IMR-90 (cell line): ENCODE data around the gene PTPRN2. TPM values are rescaled to one million over a fixed set of nuclear protein-coding genes. Genes with fewer than 3 reads are reported as not detected.

Experiments
- ATAC-seq: fragments of 200-7000 bp; cut with Tn5 transposase; 2 replicates; pipeline ENCODE4 v1.9.1; 2020; ENCODE audit warnings: low read depth, mild to moderate bottlenecking, moderate library complexity
- BruUV-seq: library from RNA; stranded (reverse); fragments of 400-500 nt; replicated peaks from 2 replicates; lab custom pipeline; 2021; lab: Mats Ljungman, UMichigan
- CTCF ChIA-PET: fragments of 300-600 bp; formaldehyde crosslinking; extraction: SDS; loops from one replicate; lab custom pipeline; 2021; ENCODE audit warnings: antibody characterized with exemption; lab: Yijun Ruan, JAX
- POLR2A ChIA-PET: fragments of 300-600 bp; sonication (Branson Sonifier 250); formaldehyde crosslinking; loops from one replicate; lab custom pipeline; 2022; ENCODE audit warnings: antibody characterized with exemption; ENCODE audit not compliant: unreplicated experiment; lab: Charles Lee
- DNase-seq: peaks from one replicate; pipeline ENCODE4 v3.0.0; 2013
- H2AFZ ChIP-seq: replicated peaks from 2 replicates; pipeline ENCODE3; 2013; ENCODE audit warnings: low read length, mild to moderate bottlenecking; ENCODE audit not compliant: poor library complexity
- H2AK5ac ChIP-seq: 2 replicates; pipeline ENCODE4 v1.6.1; 2013; ENCODE audit warnings: low read depth, low read length, inconsistent platforms
- H2AK9ac ChIP-seq: replicated peaks from 2 replicates; pipeline ENCODE3; 2013; ENCODE audit warnings: mild to moderate bottlenecking, low read depth, low read length, moderate library complexity; ENCODE audit not compliant: poor library complexity
- H2BK120ac ChIP-seq: 2 replicates; pipeline ENCODE4 v1.6.1; 2013; ENCODE audit warnings: low read depth, low read length, inconsistent platforms
- H2BK15ac ChIP-seq: 3 replicates; pipeline ENCODE4 v1.6.1; 2013; ENCODE audit warnings: low read depth, low read length, inconsistent platforms
- H2BK20ac ChIP-seq: 2 replicates; pipeline ENCODE4 v1.6.1; 2013; ENCODE audit warnings: low read depth, mild to moderate bottlenecking, inconsistent platforms, low read length, moderate library complexity
- H2BK5ac ChIP-seq: 2 replicates; pipeline ENCODE4 v1.6.1; 2013; ENCODE audit warnings: mild to moderate bottlenecking, low read depth, low read length, inconsistent platforms; ENCODE audit not compliant: poor library complexity, severe bottlenecking
- H3K14ac ChIP-seq: replicated peaks from 2 replicates; pipeline ENCODE4 v1.6.1; 2013; ENCODE audit warnings: low read depth, low read length, inconsistent platforms
- H3K18ac ChIP-seq: 2 replicates; pipeline ENCODE4 v1.6.1; 2013; ENCODE audit warnings: low read depth, low read length, control low read depth
- H3K23ac ChIP-seq: 2 replicates; pipeline ENCODE4 v1.6.1; 2013; ENCODE audit warnings: low read depth, low read length, inconsistent platforms
- H3K27ac ChIP-seq: 2 replicates; pipeline ENCODE4 v1.5.1; 2013; ENCODE audit warnings: mild to moderate bottlenecking, control low read depth, low read length; ENCODE audit not compliant: insufficient read depth
- H3K27me3 ChIP-seq: 2 replicates; pipeline ENCODE4 v1.6.1; 2013; ENCODE audit warnings: low read length; ENCODE audit not compliant: control insufficient read depth, insufficient read depth
- H3K36me3 ChIP-seq: 2 replicates; pipeline ENCODE4 v1.6.1; 2013; ENCODE audit warnings: low read length, mixed read lengths; ENCODE audit not compliant: control insufficient read depth, insufficient read depth
- H3K4ac ChIP-seq: 2 replicates; pipeline ENCODE4 v1.6.1; 2013; ENCODE audit warnings: low read depth, low read length, inconsistent platforms
- H3K4me1 ChIP-seq: 2 replicates; pipeline ENCODE4 v1.6.1; 2013; ENCODE audit warnings: low read length, mixed read lengths; ENCODE audit not compliant: control insufficient read depth, insufficient read depth
- H3K4me2 ChIP-seq: 2 replicates; pipeline ENCODE4 v1.6.1; 2013; ENCODE audit warnings: low read depth, mild to moderate bottlenecking, control low read depth, low read length, moderate library complexity
- H3K4me3 ChIP-seq: 2 replicates; pipeline ENCODE4 v1.5.1; 2013; ENCODE audit warnings: low read depth, mild to moderate bottlenecking, control low read depth, low read length, moderate library complexity; ENCODE audit not compliant: insufficient read depth
- H3K56ac ChIP-seq: 2 replicates; pipeline ENCODE4 v1.6.1; 2013; ENCODE audit warnings: low read length, inconsistent platforms; ENCODE audit not compliant: insufficient read depth; ENCODE audit errors: extremely low read depth
- H3K79me1 ChIP-seq, 2 experiments: 2 replicates each; pipeline ENCODE4 v1.6.1; 2013; ENCODE audit warnings: low read length in 2 of 2, inconsistent platforms in 1 of 2, low read depth in 1 of 2
- H3K9ac ChIP-seq: 2 replicates; pipeline ENCODE4 v1.6.1; 2013; ENCODE audit warnings: low read depth, low read length, control low read depth
- H3K9me1 ChIP-seq: 2 replicates; pipeline ENCODE4 v1.6.1; 2013; ENCODE audit warnings: low read length, inconsistent platforms; ENCODE audit not compliant: insufficient read depth
- H3K9me3 ChIP-seq: 2 replicates; pipeline ENCODE4 v1.6.1; 2013; ENCODE audit warnings: low read length; ENCODE audit not compliant: control insufficient read depth, insufficient read depth
- H4K20me1 ChIP-seq: 2 replicates; pipeline ENCODE4 v1.6.1; 2013; ENCODE audit warnings: low read length, inconsistent platforms; ENCODE audit not compliant: insufficient read depth
- H4K5ac ChIP-seq: 2 replicates; pipeline ENCODE4 v1.6.1; 2013; ENCODE audit warnings: mild to moderate bottlenecking, low read depth, low read length, control low read depth
- H4K8ac ChIP-seq, 2 experiments: 2 replicates each; pipeline ENCODE4 v1.6.1; 2013; ENCODE audit warnings: low read depth in 2 of 2, low read length in 2 of 2, control low read depth in 1 of 2, inconsistent platforms in 1 of 2
- H4K91ac ChIP-seq: 2 replicates; pipeline ENCODE4 v1.6.1; 2013; ENCODE audit warnings: low read depth, low read length, inconsistent platforms; ENCODE audit not compliant: insufficient read depth
- BHLHE40 ChIP-seq: fragments of 150-350 bp; IDR thresholded peaks from 2 replicates; pipeline ENCODE4 v1.6.1; 2016; ENCODE audit warnings: mild to moderate bottlenecking, low read depth, low read length
- CEBPB ChIP-seq: IDR thresholded peaks from 2 replicates; pipeline ENCODE4 v1.6.1; 2012; ENCODE audit warnings: low read depth, low read length, improper control_type of control experiment
- CHD1 ChIP-seq: IDR thresholded peaks from 2 replicates; pipeline ENCODE4 v1.6.1; 2012; ENCODE audit warnings: low read depth, low read length, improper control_type of control experiment
- CTCF ChIP-seq: conservative IDR thresholded peaks from 2 replicates; pipeline ENCODE4 v1.5.1; 2012; ENCODE audit warnings: mild to moderate bottlenecking, low read depth, low read length, improper control_type of control experiment
- ELK1 ChIP-seq: fragments of 150-350 bp; IDR thresholded peaks from 2 replicates; pipeline ENCODE4 v1.6.1; 2016; ENCODE audit warnings: low read depth, mild to moderate bottlenecking, low read length, moderate library complexity, borderline replicate concordance
- FOS ChIP-seq: fragments of 150-350 bp; IDR thresholded peaks from 2 replicates; pipeline ENCODE4 v1.6.1; 2016; ENCODE audit warnings: low read depth, low read length
- MAFK ChIP-seq: IDR thresholded peaks from 2 replicates; pipeline ENCODE4 v1.6.1; 2012; ENCODE audit warnings: low read depth, low read length, improper control_type of control experiment
- MAZ ChIP-seq: IDR thresholded peaks from 2 replicates; pipeline ENCODE4 v1.6.1; 2012; ENCODE audit warnings: low read depth, mild to moderate bottlenecking, low read length, improper control_type of control experiment, moderate library complexity, borderline replicate concordance
- MXI1 ChIP-seq: IDR thresholded peaks from 2 replicates; pipeline ENCODE4 v1.6.1; 2012; ENCODE audit warnings: low read depth, mild to moderate bottlenecking, low read length, moderate library complexity, borderline replicate concordance
- NFE2L2 ChIP-seq: fragments of 150-350 bp; IDR thresholded peaks from 2 replicates; pipeline ENCODE4 v1.6.1; 2016; ENCODE audit warnings: low read depth, mild to moderate bottlenecking, low read length
- POLR2A ChIP-seq: IDR thresholded peaks from 2 replicates; pipeline ENCODE4 v1.6.1; 2012; ENCODE audit warnings: mild to moderate bottlenecking, low read depth, low read length
- RAD21 ChIP-seq: IDR thresholded peaks from 2 replicates; pipeline ENCODE4 v1.6.1; 2012; ENCODE audit warnings: low read length, improper control_type of control experiment
- RCOR1 ChIP-seq: IDR thresholded peaks from 2 replicates; pipeline ENCODE4 v1.6.1; 2012; ENCODE audit warnings: mild to moderate bottlenecking, low read length, improper control_type of control experiment; ENCODE audit not compliant: insufficient replicate concordance
- RFX5 ChIP-seq: IDR thresholded peaks from 2 replicates; pipeline ENCODE4 v1.8.0; 2012; ENCODE audit warnings: low read depth, mild to moderate bottlenecking, low read length, moderate library complexity
- SMC3 ChIP-seq: fragments of 150-350 bp; IDR thresholded peaks from 2 replicates; pipeline ENCODE4 v1.6.1; 2016; ENCODE audit warnings: low read depth, mild to moderate bottlenecking, antibody characterized with exemption, low read length, moderate library complexity
- USF2 ChIP-seq: fragments of 150-350 bp; IDR thresholded peaks from 2 replicates; pipeline ENCODE4 v1.6.1; 2017; ENCODE audit warnings: mild to moderate bottlenecking, antibody characterized with exemption, low read length, low read depth
- WGBS, 2 experiments: methylation state at CpG; one replicate each; pipeline versions ENCODE4 v1.1.5 to v1.1.7; 2013; ENCODE audit warnings: missing lambda C conversion rate in 2 of 2; ENCODE audit not compliant: insufficient read length in 1 of 2; ENCODE audit errors: extremely low coverage in 2 of 2; 5-methylcytosine and 5-hydroxymethylcytosine counted together
- dilution Hi-C: fragments of 300-500 bp; cut with HindIII; formaldehyde crosslinking; loops from one replicate; pipeline ENCODE4 v1.14.3; 2018; ENCODE audit warnings: low sequenced_read_pairs; ENCODE audit not compliant: unreplicated experiment
- in situ Hi-C: fragments of 300-500 bp; cut with MboI; formaldehyde crosslinking; loops from 3 replicates; pipeline ENCODE4 v1.14.3; 2019; ENCODE audit warnings: low sequenced_read_pairs, inconsistent platforms, mixed read lengths
- intact Hi-C: fragments of 100-400 bp; cut with micrococcal nuclease; formaldehyde crosslinking; loops from 2 replicates; pipeline ENCODE4 v1.10.0; 2022
- polyA plus RNA-seq, 3 experiments: library from polyadenylated mRNA; depleted of rRNA; stranded (reverse); fragments of >200 nt; gene quantifications; 2 replicates each; pipeline ENCODE4 v1.2.3, GENCODE V29; 2012; ENCODE audit warnings: low replicate concordance in 1 of 3
- total RNA-seq: library from RNA; depleted of rRNA; stranded (reverse); fragments of >200 nt; gene quantifications from 2 replicates; pipeline ENCODE4 v1.2.3, GENCODE V29; 2012

PTPRN2 gene
- total and polyA plus RNA-seq, 2 of the 4 experiments (the other 2 are of a cell fraction): 0.03 TPM; not detected in 1

GRCh38 chr7:158040199-158040598 is 547.4 kb downstream of the PTPRN2 start:
- Histone ChIP-seq H3K4me1 (no peaks in the 10 kb centered on the region), H3K14ac (no peak overlapping the region), H2BK15ac (no peak overlapping the region), H4K91ac (no peak overlapping the region), H3K23ac (no peak overlapping the region), H4K20me1 (no peaks in the 10 kb centered on the region), H4K8ac (no peak overlapping the region), H3K4me2 (no peak overlapping the region), H3K79me1 (no peaks in the 10 kb centered on the region), H3K36me3 (no peaks in the 10 kb centered on the region), H2BK5ac (no peak overlapping the region), H3K27me3 (no peaks in the 10 kb centered on the region), H4K5ac (no peak overlapping the region), H3K9ac (no peak overlapping the region), H2AK5ac (no peak overlapping the region), H3K4ac (no peak overlapping the region), H3K9me1 (no peaks in the 10 kb centered on the region), H2BK120ac (no peak overlapping the region), H3K27ac (no peak overlapping the region), H3K56ac (no peak overlapping the region), H3K9me3 (peaks cover 30% of the 10 kb centered on the region), H2BK20ac (no peak overlapping the region), H3K4me3 (no peak overlapping the region), H2AFZ (no peak overlapping the region), H3K18ac (no peak overlapping the region), H2AK9ac (no peak overlapping the region)
- no peak for ATAC-seq
- no peak for DNase-seq
- intact Hi-C loops (no loop called here), dilution Hi-C loops (no loop called here), in situ Hi-C loops (no loop called here)
- TF ChIP-seq MAFK (no peak), FOS (no peak), ELK1 (no peak), CEBPB (no peak), BHLHE40 (no peak), CHD1 (no peak), USF2 (no peak), RCOR1 (no peak), SMC3 (no peak), POLR2A (no peak), RAD21 (no peak), NFE2L2 (no peak), MAZ (no peak), RFX5 (no peak), MXI1 (no peak), CTCF (no peak)
- BruUV-seq: no TSS peak
- 61% methylated on average over 3 of the region's 6 CpGs; no CpG with 5 or more reads in 1 of the 2 experiments for WGBS, 2 experiments
- POLR2A ChIA-PET: no interaction called here
- CTCF ChIA-PET: no interaction called here
